ENCODE results near the gene FAM117B. TPM values are rescaled to one million over a fixed set of nuclear protein-coding genes. Genes with fewer than 3 reads are reported as not detected.

The FAM117B gene
- total RNA-seq, 4 donors from 2014 or later: 0.26 to 14.0 (median 8.9) TPM

GRCh38 chr2:202778217-202778616 lies 143.4 kb downstream of the FAM117B start:
- Histone ChIP-seq H3K36me3 (no peaks in the 10 kb centered on the region), H3K9me3 (no peaks in the 10 kb centered on the region), H3K4me1 (no peaks in the 10 kb centered on the region), H3K27ac (no peak overlapping the region), H3K27me3 (no peaks in the 10 kb centered on the region), H3K4me3 (no peak overlapping the region)
- TF ChIP-seq CTCF (IDR thresholded peaks at IDR 0.05) (no peak), POLR2A (IDR thresholded peaks at IDR 0.05) (no peak)
- intact Hi-C loops (cut with DNase I; ENCODE audit: low total_unique reads): no loop called here
- no peak for DNase-seq

- Histone ChIP-seq H3K36me3 (no peaks in the 10 kb centered on the region), H3K9me3 (no peaks in the 10 kb centered on the region), H3K27me3 (no peaks in the 10 kb centered on the region), H3K4me3 (no peak overlapping the region), H3K27ac (no peak overlapping the region), H3K4me1 (no peaks in the 10 kb centered on the region)
- TF ChIP-seq POLR2A (IDR thresholded peaks at IDR 0.05) (no peak), CTCF (IDR thresholded peaks at IDR 0.05) (no peak)
- intact Hi-C loops (cut with DNase I; ENCODE audit: low total_unique reads): no loop called here
- DNase-seq: no peak
Observed at GRCh38 chr2:202780514-202781021, 145.8 kb downstream of the FAM117B start.

GRCh38 chr2:202782940-202783558 lies 148.3 kb downstream of the FAM117B start:
- intact Hi-C loops (cut with DNase I; ENCODE audit: low total_unique reads): no loop called here
- Histone ChIP-seq H3K27ac (peak overlapping the region; percentile 23 to 55), H3K36me3 (no peaks in the 10 kb centered on the region), H3K4me3 (no peak overlapping the region), H3K4me1 (no peaks in the 10 kb centered on the region), H3K27me3 (no peaks in the 10 kb centered on the region), H3K9me3 (no peaks in the 10 kb centered on the region)
- TF ChIP-seq CTCF (IDR thresholded peaks at IDR 0.05) (no peak), POLR2A (IDR thresholded peaks at IDR 0.05) (no peak)
- no peak for DNase-seq

- no peaks in the 10 kb centered on the region for H3K4me1 ChIP-seq
- no peak for DNase-seq
- H3K27ac ChIP-seq: no peak overlapping the region
- intact Hi-C loops (cut with DNase I; ENCODE audit: low total_unique reads): no loop called here
- TF ChIP-seq POLR2A (IDR thresholded peaks at IDR 0.05) (no peak), CTCF (IDR thresholded peaks at IDR 0.05) (no peak)
- H3K9me3 ChIP-seq: no peaks in the 10 kb centered on the region
- no peak overlapping the region for H3K4me3 ChIP-seq
- H3K27me3 ChIP-seq: no peaks in the 10 kb centered on the region
- no peaks in the 10 kb centered on the region for H3K36me3 ChIP-seq
Observed at GRCh38 chr2:202786842-202787241, 152.1 kb downstream of the FAM117B start.

GRCh38 chr2:202790676-202791075 lies 155.9 kb downstream of the FAM117B start:
- no peaks in the 10 kb centered on the region for H3K9me3 ChIP-seq
- DNase-seq: no peak
- H3K4me3 ChIP-seq: no peak overlapping the region
- H3K27me3 ChIP-seq: no peaks in the 10 kb centered on the region
- H3K36me3 ChIP-seq: no peaks in the 10 kb centered on the region
- no peak for TF ChIP-seq CTCF (IDR thresholded peaks at IDR 0.05)
- no peak for TF ChIP-seq POLR2A (IDR thresholded peaks at IDR 0.05)
- H3K4me1 ChIP-seq: no peaks in the 10 kb centered on the region
- intact Hi-C loops (cut with DNase I; ENCODE audit: low total_unique reads): no loop called here
- no peak overlapping the region for H3K27ac ChIP-seq

All from uterus (tissue), 4 donors.